Nephron (organoid): ENCODE measurements around the gene PARP16.

Experiments used
- H3K27ac Mint-ChIP-seq, 3 experiments: 2 replicates each; pipeline ENCODE4 v1.8.0; 2020; ENCODE audit warnings: mixed read lengths in 3 of 3, mild to moderate bottlenecking in 2 of 3, moderate library complexity in 1 of 3
- H3K27me3 Mint-ChIP-seq: 2 replicates; pipeline ENCODE4 v1.8.0; 2021; ENCODE audit warnings: low read depth, mild to moderate bottlenecking, moderate library complexity, mixed read lengths
- H3K36me3 Mint-ChIP-seq: 2 replicates; pipeline ENCODE4 v1.8.0; 2020; ENCODE audit warnings: low read depth, mixed read lengths
- H3K4me1 Mint-ChIP-seq: 2 replicates; pipeline ENCODE4 v1.8.0; 2020; ENCODE audit warnings: mixed read lengths
- H3K4me3 Mint-ChIP-seq, 3 experiments: 2 replicates each; pipeline ENCODE4 v1.8.0; 2020; ENCODE audit warnings: mild to moderate bottlenecking in 3 of 3, mixed read lengths in 3 of 3, moderate library complexity in 2 of 3
- H3K9me3 Mint-ChIP-seq: 2 replicates; pipeline ENCODE4 v1.8.0; 2020; ENCODE audit warnings: mixed read lengths
- TF ChIP-seq, protein P1 (sequence below), 3 experiments: fragments of 200-600 bp; sonication (generic); IDR thresholded peaks; one replicate each; pipeline ENCODE4 v1.5.0; 2021; ENCODE audit warnings: antibody characterized with exemption in 3 of 3; ENCODE audit not compliant: unreplicated experiment in 3 of 3

Gene PARP16, protein sequence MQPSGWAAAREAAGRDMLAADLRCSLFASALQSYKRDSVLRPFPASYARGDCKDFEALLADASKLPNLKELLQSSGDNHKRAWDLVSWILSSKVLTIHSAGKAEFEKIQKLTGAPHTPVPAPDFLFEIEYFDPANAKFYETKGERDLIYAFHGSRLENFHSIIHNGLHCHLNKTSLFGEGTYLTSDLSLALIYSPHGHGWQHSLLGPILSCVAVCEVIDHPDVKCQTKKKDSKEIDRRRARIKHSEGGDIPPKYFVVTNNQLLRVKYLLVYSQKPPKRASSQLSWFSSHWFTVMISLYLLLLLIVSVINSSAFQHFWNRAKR

DNA sequence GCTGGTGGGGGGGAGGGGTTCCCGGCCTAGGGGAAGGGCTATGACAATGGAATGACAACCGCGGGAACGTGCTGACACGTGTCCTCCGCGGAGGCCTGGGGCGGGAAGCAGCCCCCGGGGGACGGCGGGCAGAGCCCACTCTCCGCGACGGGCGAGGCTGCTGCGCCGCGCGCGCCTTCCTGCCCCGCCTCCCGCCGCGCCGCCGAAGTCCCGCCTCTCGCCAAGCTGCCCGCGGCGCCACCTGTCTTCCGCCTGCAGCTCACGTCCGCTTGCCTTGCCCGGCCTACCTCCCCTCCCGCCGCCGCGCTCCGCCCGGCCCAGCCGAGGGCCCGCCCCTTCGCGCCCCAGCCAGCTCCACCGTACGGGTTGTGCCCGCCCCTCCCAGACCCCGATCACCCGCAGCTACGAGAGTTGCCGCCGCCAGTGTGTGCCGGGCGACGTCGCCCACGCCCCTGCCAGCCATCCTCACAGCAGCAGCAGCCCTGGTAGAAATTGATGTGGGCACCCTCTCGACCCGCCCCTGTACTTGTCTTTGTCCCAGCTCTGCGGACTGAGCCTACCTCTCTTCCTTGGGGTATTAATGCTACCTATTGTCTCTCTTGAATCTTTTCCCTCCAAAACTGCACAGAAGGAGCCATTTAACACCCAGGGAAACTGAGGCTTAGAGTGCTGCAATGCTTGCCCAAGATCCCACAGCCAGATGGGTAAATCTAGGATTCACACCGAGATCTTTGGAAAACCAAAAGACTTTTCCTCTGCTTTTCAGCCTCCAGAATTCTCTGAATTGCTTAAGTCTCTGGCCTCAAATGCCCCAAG, at the start of gene PARP16:
TSS of gene PARP16 (minus strand) at position 180 of the 816 bp plus-strand sequence. CDS start 457 bp downstream, outside the sequence.
- TF ChIP-seq, protein P1, sequence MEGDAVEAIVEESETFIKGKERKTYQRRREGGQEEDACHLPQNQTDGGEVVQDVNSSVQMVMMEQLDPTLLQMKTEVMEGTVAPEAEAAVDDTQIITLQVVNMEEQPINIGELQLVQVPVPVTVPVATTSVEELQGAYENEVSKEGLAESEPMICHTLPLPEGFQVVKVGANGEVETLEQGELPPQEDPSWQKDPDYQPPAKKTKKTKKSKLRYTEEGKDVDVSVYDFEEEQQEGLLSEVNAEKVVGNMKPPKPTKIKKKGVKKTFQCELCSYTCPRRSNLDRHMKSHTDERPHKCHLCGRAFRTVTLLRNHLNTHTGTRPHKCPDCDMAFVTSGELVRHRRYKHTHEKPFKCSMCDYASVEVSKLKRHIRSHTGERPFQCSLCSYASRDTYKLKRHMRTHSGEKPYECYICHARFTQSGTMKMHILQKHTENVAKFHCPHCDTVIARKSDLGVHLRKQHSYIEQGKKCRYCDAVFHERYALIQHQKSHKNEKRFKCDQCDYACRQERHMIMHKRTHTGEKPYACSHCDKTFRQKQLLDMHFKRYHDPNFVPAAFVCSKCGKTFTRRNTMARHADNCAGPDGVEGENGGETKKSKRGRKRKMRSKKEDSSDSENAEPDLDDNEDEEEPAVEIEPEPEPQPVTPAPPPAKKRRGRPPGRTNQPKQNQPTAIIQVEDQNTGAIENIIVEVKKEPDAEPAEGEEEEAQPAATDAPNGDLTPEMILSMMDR (IDR thresholded peaks at IDR 0.05; ENCODE audit: unreplicated experiment in 3 of 3) = peak; percentile 25 to 45 (median 33)
- H3K4me3 Mint-ChIP-seq = peak within 1 kb of the TSS; percentile 86 to 91 (median 89)
- H3K4me1 Mint-ChIP-seq = peaks cover 19% of the 10 kb centered on the region
- no peaks in the 10 kb centered on the region for H3K9me3 Mint-ChIP-seq
- H3K36me3 Mint-ChIP-seq = peaks cover 15% of the 10 kb centered on the region
- peak within 1 kb of the TSS; percentile 73 to 93 (median 88) for H3K27ac Mint-ChIP-seq
- H3K27me3 Mint-ChIP-seq = no peaks in the 10 kb centered on the region

DNA sequence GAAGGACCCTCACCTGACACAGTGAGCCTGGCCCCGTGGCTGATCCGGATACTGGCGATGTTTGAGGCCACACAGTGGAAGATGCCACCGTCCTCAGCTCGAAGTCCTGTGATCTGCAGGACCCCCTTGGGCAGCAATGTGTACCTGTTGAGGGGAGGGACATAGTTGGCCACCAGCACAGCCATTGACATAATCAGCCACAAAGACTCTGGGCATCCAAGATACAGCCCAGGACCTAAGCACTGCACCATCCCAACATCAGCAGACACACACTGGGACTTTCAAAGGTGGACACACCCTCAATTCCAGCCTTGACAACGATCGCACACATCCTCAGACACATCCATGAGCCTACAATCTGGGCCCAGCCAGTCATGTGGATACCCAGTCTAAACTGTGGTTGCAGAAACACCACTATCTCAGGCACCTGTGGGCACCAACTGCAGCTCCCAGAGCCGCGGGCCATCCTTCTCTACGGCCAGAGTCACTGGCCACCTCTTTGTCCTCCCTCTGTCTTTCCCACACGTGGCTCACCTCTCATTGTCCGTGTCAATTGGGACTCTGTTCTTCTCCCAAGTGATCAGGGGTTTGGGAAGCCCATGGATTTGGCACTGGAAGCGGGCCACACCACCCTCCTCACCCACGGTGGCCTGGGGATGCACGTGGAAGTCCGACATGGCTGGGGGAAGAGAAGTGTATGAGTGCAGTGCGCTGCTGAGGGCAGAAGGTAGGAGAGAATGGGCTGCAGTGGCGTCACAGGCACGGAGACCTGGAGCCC, 48.8 kb upstream of the PARP16 start:
- Mint-ChIP-seq H3K36me3 (peaks cover 9% of the 10 kb centered on the region), H3K27me3 (peaks cover 8% of the 10 kb centered on the region), H3K27ac (no peak overlapping the region), H3K9me3 (no peaks in the 10 kb centered on the region), H3K4me1 (peaks cover 16% of the 10 kb centered on the region), H3K4me3 (no peak overlapping the region)
- TF ChIP-seq, protein P1 (IDR thresholded peaks at IDR 0.05; ENCODE audit: unreplicated experiment in 3 of 3) = no peak

DNA sequence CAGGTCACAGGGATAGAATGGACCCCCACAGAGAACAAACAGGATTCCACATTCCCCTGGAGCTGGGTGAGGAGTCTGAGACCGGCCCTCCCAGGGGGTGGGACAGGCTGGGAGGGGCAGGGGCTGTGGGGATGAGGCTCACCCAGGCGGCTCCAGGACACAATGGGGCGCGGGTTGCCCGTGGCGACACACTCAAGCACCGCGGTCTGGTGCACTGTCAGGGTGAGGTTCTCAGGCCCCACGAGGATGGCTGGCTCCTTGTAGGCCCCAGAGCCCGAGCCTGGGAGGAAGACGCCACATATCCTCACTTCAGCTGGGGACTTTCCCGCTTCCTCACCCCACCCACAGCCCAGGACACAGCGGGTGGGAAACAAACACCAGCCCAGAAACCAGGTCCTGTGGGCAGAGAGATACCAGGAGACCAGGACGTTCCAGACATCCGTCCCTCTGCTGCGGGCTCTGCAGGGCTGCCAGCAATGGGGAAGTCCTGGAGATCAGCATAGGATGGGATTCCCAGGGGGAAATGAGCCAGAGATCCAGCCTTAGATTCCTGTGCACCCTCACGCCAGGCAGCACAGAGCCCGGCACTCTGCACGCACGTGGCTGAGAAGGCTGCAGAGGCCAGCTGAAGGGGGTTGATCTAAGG, 48.0 kb upstream of the PARP16 start:
- peaks cover 9% of the 10 kb centered on the region for H3K4me1 Mint-ChIP-seq
- H3K4me3 Mint-ChIP-seq = no peak overlapping the region
- no peaks in the 10 kb centered on the region for H3K9me3 Mint-ChIP-seq
- peaks cover 17% of the 10 kb centered on the region for H3K36me3 Mint-ChIP-seq
- H3K27me3 Mint-ChIP-seq = peaks cover 8% of the 10 kb centered on the region
- TF ChIP-seq, protein P1 (IDR thresholded peaks at IDR 0.05; ENCODE audit: unreplicated experiment in 3 of 3) = no peak
- no peak overlapping the region for H3K27ac Mint-ChIP-seq

DNA sequence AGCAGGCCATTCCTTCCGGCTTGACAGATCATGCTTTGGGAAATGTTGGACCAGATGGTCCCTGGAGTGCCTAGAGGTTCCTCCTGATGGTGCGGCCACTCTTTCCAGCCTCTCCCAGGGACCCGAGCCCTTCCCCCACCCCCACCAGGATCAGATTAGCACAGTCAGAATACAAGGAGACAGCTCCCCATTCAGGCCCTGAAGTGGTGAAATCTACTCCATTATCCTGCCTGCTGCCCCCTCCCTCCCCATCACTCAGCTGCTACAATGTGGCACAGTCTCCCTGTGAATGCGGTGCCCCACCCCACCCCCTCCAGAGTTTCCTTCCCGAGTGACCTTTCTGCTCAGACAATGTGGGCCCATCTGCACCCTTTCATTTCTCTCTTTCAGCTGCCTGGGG, 47.2 kb upstream of the PARP16 start:
- Mint-ChIP-seq H3K27ac (peak overlapping the region in 1 of 3 experiments; percentile 48), H3K27me3 (peaks cover 8% of the 10 kb centered on the region), H3K4me3 (no peak overlapping the region), H3K9me3 (no peaks in the 10 kb centered on the region), H3K36me3 (peaks cover 17% of the 10 kb centered on the region), H3K4me1 (peaks cover 6% of the 10 kb centered on the region)
- TF ChIP-seq, protein P1 (IDR thresholded peaks at IDR 0.05; ENCODE audit: unreplicated experiment in 3 of 3) = no peak

DNA sequence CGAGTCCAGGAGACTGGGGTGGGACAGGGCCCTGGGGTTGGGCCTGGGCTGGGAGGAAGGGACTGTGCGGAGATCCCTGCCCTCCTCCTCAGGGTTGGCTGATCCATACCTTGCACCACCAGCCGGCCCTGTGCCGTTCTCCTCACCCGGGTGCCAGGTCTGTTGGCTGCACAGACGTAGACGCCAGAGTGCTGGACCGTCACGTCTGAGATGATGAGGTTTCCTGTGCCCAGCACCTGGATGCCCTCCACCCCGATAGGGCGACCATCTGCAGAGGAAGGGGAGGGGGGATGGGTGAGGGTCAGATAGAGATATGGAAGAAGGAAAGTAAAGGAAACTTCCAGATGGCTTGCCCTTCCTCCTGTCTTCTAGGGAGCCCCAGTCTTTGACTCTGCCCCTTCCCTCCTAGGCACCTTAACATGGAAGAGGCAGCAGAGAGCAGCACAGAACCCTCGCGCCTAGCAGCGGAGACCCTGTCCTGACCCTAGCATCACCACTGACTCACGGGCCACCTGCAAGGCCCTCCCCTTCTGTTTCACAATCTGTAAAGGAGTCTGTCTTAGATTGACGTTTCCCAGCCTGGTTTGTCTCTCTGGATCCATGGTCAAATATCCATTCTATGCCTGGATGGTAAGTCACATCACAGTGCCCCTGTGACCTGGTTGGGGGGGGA, 46.6 kb upstream of the PARP16 start:
- Mint-ChIP-seq H3K36me3 (peaks cover 20% of the 10 kb centered on the region), H3K27me3 (peaks cover 8% of the 10 kb centered on the region), H3K9me3 (no peaks in the 10 kb centered on the region), H3K27ac (no peak overlapping the region), H3K4me3 (no peak overlapping the region), H3K4me1 (peaks cover 2% of the 10 kb centered on the region)
- TF ChIP-seq, protein P1 (IDR thresholded peaks at IDR 0.05; ENCODE audit: unreplicated experiment in 3 of 3) = no peak
